GM12878 (cell line): ENCODE results near the gene AHCY.
"Not testable (repeated sequence)": the region's sequence is repeated elsewhere in the genome, so short reads cannot be mapped to it uniquely, and the experiment has no call there.

Experiments
- CEBPB ChIP-seq, 2 experiments: fragments of 150-350 bp in 1 of 2; IDR thresholded peaks; 2 replicates each; pipeline ENCODE4 v1.6.1; 2012 to 2014; ENCODE audit warnings: low read depth in 2 of 2, low read length in 2 of 2, borderline replicate concordance in 1 of 2, inconsistent platforms in 1 of 2
- ESRRA ChIP-seq: IDR thresholded peaks from 2 replicates; pipeline ENCODE4 v1.6.1; 2012; ENCODE audit warnings: mild to moderate bottlenecking, low read length, improper control_type of control experiment
- IRF3 ChIP-seq: fragments of 450-650 bp; IDR thresholded peaks from 2 replicates; pipeline ENCODE4 v1.6.1; 2014; ENCODE audit warnings: mild to moderate bottlenecking
- KDM1A ChIP-seq: fragments of 200-600 bp; sonication (generic); IDR thresholded peaks from 2 replicates; pipeline ENCODE4 v1.6.1; 2016; ENCODE audit warnings: borderline replicate concordance
- POLR2AphosphoS5 ChIP-seq: IDR thresholded peaks from 2 replicates; pipeline ENCODE4 v1.6.1; 2011; ENCODE audit warnings: mild to moderate bottlenecking, low read length, inconsistent platforms
- RCOR1 ChIP-seq: conservative IDR thresholded peaks from 2 replicates; pipeline ENCODE4 v1.6.1; 2012; ENCODE audit warnings: low read depth, low read length, improper control_type of control experiment
- SREBF2 ChIP-seq: IDR thresholded peaks from 2 replicates; pipeline ENCODE4 v1.6.1; 2012; ENCODE audit warnings: mild to moderate bottlenecking, low read length
- TF ChIP-seq, protein P1 (sequence below), 3 experiments: IDR thresholded peaks in 2 of 3; conservative IDR thresholded peaks in 1 of 3; 2 replicates each; pipeline ENCODE4 v1.5.1; 2011; ENCODE audit warnings: low read depth in 3 of 3, low read length in 3 of 3, mild to moderate bottlenecking in 3 of 3, control low read depth in 2 of 3, moderate library complexity in 2 of 3, inconsistent platforms in 1 of 3, mixed read lengths in 1 of 3; ENCODE audit not compliant: control insufficient read depth in 2 of 3, insufficient read depth in 1 of 3; ENCODE audit errors: extremely low read depth in 1 of 3
- TF ChIP-seq, protein P2 (sequence below): fragments of 450-650 bp; formaldehyde crosslinking; IDR thresholded peaks from 2 replicates; pipeline ENCODE4 v1.4.0; 2022; ENCODE audit warnings: mild to moderate bottlenecking, moderate library complexity
- TF ChIP-seq, protein P3 (sequence below): fragments of 450-650 bp; IDR thresholded peaks from 2 replicates; pipeline ENCODE4 v1.6.1; 2017; ENCODE audit warnings: mild to moderate bottlenecking, moderate library complexity

DNA sequence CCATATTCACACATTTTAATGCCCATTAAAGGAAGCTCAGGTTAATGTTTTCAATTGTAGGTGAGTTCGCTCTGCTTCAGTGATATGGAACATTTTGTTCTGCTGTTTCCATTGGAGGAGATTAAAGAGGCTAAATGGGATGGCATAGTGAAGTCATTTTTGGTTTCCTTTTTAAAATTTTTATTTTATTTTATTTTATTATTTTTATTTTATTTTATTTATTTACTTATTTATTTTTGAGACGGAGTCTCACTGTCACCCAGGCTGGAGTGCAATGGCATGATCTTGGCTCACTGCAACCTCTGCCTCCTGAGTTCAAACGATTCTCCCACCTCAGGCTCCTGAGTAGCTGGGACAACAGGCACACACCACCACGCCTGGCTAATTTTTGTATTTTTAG is 61.1 kb downstream of the AHCY start:
- TF ChIP-seq, protein P1, sequence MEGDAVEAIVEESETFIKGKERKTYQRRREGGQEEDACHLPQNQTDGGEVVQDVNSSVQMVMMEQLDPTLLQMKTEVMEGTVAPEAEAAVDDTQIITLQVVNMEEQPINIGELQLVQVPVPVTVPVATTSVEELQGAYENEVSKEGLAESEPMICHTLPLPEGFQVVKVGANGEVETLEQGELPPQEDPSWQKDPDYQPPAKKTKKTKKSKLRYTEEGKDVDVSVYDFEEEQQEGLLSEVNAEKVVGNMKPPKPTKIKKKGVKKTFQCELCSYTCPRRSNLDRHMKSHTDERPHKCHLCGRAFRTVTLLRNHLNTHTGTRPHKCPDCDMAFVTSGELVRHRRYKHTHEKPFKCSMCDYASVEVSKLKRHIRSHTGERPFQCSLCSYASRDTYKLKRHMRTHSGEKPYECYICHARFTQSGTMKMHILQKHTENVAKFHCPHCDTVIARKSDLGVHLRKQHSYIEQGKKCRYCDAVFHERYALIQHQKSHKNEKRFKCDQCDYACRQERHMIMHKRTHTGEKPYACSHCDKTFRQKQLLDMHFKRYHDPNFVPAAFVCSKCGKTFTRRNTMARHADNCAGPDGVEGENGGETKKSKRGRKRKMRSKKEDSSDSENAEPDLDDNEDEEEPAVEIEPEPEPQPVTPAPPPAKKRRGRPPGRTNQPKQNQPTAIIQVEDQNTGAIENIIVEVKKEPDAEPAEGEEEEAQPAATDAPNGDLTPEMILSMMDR (IDR thresholded peaks at IDR 0.05 in 2 of 3, conservative IDR thresholded peaks at IDR 0.05 in 1 of 3; ENCODE audit: control insufficient read depth in 2 of 3, extremely low read depth in 1 of 3, insufficient read depth in 1 of 3, low read depth in 3 of 3, low read length in 3 of 3) = not testable (repeated sequence)
- not testable (repeated sequence) for TF ChIP-seq SREBF2; IRF3; CEBPB (IDR thresholded peaks at IDR 0.05; ENCODE audit: borderline replicate concordance in 1 of 2, low read depth in 2 of 2, low read length in 2 of 2); POLR2AphosphoS5; RCOR1; KDM1A; ESRRA
- TF ChIP-seq, protein P2, sequence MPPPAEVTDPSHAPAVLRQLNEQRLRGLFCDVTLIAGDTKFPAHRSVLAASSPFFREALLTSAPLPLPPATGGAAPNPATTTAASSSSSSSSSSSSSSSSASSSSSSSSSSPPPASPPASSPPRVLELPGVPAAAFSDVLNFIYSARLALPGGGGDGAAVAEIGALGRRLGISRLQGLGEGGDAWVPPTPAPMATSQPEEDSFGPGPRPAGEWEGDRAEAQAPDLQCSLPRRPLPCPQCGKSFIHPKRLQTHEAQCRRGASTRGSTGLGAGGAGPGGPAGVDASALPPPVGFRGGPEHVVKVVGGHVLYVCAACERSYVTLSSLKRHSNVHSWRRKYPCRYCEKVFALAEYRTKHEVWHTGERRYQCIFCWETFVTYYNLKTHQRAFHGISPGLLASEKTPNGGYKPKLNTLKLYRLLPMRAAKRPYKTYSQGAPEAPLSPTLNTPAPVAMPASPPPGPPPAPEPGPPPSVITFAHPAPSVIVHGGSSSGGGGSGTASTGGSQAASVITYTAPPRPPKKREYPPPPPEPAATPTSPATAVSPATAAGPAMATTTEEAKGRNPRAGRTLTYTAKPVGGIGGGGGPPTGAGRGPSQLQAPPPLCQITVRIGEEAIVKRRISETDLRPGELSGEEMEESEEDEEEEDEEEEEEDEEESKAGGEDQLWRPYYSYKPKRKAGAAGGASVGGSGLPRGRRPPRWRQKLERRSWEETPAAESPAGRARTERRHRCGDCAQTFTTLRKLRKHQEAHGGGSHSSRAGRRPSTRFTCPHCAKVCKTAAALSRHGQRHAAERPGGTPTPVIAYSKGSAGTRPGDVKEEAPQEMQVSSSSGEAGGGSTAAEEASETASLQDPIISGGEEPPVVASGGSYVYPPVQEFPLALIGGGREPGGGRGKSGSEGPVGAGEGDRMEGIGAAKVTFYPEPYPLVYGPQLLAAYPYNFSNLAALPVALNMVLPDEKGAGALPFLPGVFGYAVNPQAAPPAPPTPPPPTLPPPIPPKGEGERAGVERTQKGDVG (CRISPR knock-in tag) = not testable (repeated sequence)
- TF ChIP-seq, protein P3, sequence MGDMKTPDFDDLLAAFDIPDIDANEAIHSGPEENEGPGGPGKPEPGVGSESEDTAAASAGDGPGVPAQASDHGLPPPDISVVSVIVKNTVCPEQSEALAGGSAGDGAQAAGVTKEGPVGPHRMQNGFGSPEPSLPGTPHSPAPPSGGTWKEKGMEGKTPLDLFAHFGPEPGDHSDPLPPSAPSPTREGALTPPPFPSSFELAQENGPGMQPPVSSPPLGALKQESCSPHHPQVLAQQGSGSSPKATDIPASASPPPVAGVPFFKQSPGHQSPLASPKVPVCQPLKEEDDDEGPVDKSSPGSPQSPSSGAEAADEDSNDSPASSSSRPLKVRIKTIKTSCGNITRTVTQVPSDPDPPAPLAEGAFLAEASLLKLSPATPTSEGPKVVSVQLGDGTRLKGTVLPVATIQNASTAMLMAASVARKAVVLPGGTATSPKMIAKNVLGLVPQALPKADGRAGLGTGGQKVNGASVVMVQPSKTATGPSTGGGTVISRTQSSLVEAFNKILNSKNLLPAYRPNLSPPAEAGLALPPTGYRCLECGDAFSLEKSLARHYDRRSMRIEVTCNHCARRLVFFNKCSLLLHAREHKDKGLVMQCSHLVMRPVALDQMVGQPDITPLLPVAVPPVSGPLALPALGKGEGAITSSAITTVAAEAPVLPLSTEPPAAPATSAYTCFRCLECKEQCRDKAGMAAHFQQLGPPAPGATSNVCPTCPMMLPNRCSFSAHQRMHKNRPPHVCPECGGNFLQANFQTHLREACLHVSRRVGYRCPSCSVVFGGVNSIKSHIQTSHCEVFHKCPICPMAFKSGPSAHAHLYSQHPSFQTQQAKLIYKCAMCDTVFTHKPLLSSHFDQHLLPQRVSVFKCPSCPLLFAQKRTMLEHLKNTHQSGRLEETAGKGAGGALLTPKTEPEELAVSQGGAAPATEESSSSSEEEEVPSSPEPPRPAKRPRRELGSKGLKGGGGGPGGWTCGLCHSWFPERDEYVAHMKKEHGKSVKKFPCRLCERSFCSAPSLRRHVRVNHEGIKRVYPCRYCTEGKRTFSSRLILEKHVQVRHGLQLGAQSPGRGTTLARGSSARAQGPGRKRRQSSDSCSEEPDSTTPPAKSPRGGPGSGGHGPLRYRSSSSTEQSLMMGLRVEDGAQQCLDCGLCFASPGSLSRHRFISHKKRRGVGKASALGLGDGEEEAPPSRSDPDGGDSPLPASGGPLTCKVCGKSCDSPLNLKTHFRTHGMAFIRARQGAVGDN = not testable (repeated sequence)
